CMK (cell line): ENCODE measurements around the gene SLC4A4.

Experiments used
- DNase-seq: peaks from one replicate; pipeline ENCODE4 v3.0.0-alpha.2; 2010; ENCODE audit warnings: low read depth

The SLC4A4 gene

DNA sequence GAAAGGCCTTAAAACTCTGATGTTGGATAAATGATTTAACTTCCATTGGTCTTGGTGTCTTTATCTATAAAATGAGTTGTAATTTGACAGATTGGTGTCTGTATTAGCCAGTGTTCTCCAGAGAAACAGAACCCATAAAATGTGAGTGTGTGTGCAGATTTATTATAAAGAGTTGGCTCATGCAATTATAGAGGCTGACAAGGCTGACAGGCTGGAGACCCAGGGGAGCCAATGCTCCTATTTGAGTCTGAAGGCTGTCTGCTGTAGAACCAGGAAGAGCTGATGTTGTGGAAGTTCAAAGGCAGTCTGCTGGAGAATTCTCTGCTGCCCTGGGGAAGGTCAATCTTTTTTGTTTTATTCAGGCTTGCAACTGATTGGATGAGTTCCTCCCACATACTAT lies 131.7 kb downstream of the SLC4A4 start:
- DNase-seq, result no peak

DNA sequence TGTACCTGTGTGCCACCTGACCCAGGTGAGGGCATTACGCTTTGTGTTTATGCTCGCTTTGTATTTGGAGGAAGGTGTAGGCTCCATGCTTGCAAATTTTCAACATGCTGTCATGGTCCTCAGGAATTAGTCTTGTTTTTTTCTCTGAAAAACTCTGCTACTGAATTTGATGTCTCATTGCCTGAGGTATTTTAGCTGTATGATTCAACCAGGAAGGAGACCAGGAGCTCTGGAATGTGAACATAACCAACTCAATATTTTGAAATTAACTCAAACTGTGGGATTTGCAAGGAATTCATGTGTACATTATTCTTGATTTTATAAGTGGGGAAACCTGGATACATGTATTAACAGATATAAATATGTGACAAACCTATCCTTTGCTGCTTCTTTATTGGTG lies 134.1 kb downstream of the SLC4A4 start:
- DNase-seq, result no peak

DNA sequence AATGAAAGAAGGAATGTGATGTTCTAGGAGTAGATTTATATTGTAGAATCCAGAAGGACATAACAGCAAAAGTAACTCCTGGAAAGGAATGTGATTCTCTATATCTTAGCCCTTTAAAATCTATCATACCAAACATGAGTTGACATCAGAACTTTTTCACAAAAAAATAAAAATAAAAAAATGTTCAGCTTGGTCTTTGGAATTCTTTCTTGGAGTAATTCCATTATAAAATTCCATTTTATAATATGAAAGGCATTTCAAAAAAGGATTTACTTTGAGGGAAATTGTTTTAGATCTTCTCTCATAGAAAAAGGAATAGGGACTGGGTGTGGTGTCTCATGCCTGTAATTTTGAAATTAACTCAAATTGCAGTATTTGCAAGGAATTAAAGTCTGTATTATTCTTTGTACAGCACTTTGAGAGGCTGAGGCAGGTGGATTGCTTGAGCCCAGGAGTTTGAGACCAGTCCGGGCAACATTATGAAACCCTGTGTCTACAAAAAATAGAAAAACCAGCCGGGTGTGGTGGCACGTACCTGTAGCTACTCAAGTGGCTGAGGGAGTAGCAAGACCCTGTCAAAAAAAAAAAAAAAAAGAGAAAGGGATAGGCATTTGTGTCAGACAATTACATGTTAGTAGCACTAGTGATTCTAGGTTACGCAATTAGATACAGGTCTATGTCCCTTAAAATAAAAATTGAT lies 134.9 kb downstream of the SLC4A4 start:
- DNase-seq, result no peak

DNA sequence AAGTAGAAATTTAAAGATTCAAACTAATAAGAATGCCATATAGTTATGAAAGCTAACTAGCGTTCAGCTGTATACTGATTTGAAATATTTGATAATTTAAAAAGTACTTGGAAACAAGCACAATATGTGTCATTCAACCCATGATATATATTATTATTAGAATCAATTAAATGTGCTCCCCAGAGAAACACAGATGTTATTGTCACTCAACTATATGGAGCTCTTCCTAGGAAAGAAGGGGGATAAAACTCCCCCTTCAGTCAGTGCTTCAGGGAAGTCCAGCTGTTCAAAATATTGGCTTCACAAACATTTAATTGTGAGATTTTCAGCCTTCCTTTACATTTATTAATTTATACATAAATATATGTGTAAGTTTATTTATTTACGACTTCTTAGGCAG lies 135.9 kb downstream of the SLC4A4 start:
- DNase-seq, result no peak

DNA sequence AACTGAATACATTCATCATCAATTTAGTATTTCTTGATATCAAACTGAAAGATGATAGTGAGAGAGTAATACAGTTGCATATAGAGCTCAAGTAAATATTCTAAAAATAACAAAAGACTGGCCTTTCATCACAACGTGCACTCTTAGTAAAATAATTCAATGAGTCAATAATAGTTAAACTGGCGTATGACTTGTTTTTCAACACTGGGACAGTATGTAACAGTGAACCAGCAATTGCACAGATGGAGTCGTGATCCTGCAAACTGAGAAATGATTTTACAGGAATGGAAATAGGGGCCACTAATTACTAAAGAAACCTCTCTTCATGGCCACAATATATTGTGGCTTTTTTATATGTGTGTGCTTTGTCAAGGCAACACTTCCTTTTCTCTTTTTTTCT lies 137.4 kb downstream of the SLC4A4 start:
- no peak for DNase-seq

DNA sequence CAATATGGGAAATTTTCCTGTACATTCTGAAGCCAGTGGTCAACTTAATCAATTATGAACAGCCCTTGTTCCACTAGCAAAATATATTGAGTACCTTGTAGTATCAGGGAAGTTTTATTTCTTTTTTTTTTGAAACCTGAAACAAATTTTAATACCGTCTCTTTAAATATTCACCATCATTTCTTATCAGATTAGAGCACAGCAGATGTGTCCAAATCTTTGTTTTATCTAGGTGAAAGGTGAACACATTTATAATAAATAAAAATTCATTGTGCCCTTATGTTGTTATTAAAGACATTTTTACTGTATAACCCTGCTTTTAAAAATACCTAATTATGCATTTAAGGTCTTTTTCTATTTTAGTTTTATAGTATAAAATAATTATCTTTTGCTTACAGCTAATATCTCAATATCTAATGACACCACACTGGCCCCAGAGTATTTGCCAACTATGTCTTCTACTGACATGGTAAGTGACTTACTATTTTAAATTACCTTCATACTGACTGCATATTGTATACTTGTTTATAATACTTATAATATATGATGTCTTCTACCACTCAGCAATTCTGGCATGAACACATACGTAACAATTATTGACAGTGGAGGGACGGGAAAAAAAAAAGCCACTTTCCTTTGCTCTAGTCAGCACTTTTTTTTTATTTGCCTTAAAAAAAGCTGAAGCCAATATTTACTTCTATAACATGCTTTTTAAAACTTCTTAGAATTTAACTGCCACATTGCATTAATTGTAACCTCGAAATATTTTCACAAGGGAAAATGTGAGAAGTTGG lies 147.9 kb downstream of the SLC4A4 start:
- no peak for DNase-seq

DNA sequence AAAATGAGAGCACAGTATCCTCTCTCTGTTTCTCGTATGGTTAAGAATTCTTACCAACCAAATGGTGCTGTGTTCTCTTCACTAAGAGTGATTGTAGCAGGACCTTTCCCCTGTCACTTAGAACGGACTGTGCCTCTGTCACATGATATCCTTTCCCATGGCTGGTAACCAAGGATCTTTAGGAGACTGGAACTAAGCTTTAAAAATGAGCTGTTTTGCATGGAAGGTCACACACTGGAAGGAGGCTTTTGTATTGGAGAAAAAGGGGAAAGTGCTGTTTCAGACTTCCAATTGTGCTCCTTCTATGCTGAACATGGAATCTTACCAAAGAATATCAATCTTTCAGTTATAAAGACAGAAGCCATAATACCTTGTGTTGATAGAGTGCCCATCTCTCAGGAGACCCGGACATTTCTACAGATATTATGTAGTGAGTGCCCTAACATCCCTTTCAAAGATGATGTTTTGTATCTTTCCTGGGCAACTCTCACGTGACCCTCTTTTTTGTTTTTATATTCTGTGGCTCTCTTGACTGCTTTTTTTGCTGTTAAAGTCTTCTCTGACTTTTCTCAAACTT lies 148.6 kb downstream of the SLC4A4 start:
- no peak for DNase-seq

DNA sequence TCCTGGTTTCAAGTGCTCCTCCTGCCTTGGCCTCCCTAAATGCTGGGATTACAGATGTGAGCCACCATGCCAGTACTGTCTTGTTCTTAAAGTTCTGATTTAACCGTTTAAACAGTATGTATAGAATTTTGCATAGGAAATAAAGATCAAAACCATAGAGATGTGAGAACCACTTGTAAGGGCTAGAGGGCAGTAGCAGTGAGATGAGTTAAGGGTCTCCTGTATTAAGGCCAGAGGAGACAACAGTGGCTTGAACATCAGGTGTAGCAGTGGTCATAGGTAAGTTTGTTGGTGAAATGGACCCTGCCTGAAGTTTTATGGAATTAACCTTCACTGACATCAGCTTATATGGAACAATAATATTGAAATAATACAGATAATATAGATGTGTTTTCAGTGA lies 155.7 kb downstream of the SLC4A4 start:
- no peak for DNase-seq

DNA sequence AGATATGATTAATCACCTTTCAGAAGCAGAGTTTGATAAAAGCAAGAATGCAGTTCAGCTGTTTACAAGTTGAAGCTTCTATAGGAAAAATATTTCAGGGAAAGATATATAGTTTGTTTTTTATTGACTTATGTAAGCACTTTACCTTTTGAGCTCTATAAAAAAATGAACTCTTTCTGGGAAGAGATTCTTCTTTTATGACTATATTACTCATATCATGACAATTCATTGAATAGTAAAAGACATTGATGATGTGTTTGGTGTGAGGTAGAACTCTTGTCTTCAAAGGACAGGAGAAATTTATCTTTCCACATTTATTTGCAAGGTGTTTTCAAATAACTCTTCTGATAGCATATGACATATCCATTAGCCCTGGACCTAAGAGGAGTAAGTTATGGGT lies 156.6 kb downstream of the SLC4A4 start:
- no peak for DNase-seq

DNA sequence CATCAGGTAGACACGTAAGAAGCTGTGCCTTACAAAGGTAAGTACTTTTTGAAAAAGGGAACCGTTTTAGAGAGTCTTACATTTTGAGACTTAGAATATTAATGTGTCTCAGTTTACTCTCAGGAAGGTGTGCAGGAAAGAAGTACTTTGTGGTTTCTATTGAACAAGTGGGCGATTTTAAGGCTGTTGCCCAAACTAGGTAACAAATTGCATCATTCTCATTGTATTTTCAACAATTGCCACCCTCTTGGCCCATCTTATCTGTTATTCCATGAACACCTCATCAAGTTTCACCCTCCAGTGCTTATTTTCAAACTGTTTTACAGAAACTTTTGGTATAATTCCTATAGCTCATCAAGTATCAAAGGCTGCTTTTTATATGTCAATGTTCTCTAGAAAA lies 158.3 kb downstream of the SLC4A4 start:
- no peak for DNase-seq

DNA sequence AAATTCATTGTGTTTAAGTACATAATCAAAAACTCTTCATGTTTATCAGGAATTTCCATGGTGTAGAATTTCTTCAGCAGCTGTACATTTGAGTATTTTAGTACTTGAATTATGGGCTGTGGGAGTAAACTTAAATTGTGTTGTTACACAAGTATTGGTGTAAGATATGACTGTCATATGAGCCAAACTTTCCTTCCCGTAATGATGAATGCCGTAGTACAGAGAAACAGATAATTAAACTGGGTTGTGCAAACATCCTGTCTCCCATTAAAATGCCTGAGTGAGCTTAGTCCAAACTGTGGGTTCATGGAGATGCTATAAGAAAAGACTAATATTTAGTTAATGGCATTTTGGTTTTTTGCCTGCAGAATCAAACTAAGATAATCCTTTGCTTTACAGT lies 159.2 kb downstream of the SLC4A4 start:
- DNase-seq, result no peak

DNA sequence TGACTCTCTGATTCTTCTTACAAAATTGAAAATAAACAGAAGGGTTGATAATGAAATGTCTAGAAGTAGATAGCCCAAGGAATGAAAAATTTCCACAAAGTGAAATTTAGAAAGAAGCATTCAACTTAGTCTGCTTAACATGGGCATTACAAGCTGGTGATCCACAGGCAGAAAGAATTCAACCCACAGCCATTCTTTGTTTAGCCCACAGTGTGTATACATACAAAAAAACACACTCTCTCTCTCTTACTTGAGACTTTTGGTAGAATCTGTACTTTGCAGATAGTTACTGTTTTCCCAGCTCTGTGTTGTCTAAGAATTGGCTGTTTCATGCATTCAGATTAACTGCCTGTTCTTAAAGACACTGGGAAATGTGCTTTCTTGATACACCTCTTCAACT lies 159.8 kb downstream of the SLC4A4 start:
- no peak for DNase-seq

DNA sequence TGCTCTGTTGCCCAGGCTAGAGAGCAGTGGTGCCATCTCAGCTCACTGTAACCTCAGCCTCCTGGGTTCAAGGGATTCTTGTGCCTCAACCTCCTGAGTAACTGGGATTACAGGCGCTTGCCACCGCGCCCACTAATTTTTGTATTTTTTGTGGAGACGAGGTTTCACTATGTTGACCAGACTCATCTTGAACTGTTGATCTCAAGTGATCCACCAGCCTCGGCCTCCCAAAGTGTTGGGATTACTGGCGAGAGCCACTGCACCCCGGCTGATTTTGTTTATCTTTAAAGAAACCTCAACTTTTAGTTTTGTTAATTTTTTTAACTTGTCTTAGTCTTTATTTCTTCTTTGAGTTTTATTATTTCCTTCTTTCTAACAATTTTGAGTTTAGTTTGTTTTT lies 163.2 kb downstream of the SLC4A4 start:
- DNase-seq, result no peak

DNA sequence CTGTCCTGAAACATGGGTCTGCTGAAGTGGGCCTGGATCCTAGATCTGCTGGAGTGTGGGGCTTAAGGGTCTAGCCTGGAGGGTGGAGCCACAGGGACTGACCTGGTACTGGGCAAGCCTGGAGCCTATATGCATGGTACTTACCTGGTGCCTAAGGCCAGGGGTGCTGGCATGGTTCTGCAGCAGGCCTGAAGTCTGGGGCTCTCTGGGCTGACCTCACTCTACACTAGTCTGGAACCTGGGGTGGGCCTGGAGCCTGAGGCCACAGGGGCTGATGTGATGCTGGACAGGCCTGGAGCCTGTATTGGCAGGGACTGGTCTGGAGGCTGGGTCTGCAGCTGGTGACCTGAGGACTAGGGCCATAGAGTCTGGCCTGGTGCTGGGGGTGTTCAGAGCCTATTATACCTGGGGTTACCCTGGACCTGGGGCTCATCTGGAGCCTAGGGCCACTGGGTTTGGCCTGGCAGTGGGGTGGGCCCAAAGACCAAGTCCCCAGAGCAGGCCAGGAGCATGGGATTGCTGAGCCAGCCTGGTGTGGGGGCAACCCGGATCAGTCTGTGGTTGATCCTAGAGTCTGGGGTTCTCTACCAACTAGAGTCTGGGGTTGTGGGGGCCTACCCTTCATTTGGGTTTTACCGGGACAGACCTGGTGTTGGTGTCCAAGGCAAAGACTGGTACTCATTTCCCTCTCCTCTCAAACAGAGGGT lies 179.6 kb downstream of the SLC4A4 start:
- no peak for DNase-seq

DNA sequence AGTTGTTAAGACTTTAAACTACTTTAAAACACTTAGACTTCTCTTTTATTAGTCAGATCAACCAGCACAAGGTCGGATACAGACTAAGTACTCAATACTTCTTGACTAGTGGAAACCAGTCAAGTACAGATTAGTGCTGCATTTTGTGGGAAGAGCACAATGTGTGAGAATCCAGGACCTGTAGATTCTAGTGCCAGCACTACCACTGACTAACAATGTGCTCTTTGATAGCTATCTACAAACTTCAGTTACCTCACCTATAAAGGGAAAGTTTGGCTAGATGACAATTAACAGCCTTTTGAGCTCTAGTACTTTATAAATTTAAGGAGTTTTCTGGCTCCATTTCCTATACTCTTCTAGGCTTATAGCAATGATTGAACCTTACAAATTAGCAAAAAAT lies 181.5 kb downstream of the SLC4A4 start:
- no peak for DNase-seq

DNA sequence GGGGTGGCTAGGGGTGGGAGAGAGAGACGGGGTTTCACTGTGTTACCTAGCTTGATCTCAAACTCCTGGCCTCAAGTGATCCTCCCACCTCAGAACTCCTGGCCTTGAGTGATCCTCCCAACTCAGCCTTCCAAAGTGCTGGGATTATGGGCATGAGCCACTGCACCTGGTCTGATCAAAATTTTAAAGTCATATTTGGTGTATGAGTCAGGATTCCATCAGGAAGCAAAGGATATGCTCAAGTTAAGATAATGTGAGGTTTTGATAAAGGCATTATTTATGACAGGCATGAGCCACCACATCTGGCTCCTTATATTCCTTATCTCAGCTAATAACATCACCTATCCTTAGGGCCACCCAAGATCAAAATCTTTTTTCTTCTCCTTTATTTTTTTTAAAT lies 182.0 kb downstream of the SLC4A4 start:
- DNase-seq, result no peak

DNA sequence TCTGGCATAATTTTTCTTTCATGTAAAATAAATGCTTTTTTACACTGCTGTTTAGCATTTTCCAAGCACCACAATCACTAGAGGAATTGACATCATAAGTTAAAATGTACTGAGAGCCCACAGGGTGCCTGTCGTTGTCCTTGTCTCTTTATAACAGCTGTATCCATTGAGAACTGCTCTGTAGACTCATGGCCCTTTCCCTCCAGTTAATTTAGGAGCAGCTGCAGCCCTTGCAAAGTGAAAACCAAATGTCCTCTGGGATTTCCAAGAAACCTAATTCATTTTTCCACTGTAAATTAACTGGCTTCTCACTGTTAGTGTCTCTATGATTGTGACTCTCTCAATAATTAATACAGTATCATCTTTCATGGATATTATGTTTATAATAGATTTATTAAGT lies 185.9 kb downstream of the SLC4A4 start:
- no peak for DNase-seq

DNA sequence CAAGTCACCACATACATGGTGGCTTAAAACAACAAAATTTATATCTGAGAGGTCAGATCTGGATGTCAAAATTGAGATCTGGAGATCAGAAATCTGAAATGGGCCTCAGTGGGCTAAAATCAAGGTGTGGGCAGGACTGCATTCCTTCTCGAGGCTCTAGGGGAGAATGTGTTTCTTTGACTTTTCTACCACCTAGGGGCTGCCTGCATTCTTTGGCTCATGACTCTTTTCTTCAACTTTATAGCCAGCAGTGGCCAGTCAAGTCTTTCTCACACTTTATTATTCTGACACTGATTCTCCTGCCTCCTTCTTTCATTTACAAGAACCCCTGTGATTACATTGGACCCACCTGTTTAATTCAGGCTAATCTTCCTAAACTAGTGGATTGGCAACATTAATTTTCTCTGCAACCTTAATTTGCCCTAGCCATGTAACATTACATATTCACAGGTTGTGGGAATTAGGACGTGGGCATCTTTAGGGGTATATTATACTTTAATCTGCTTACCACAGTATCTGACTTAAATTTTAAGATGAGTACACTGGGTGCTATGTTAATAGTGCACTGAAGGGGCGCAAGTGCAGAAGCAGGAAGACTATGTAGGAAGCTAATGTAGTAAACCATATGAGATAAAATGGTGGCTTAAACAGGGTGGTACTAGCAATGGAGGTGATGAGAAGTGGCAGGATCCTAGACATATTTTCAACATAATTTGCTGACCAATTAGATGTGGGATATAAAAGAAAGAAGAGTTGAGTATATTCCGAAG lies 188.0 kb downstream of the SLC4A4 start:
- DNase-seq, result no peak

DNA sequence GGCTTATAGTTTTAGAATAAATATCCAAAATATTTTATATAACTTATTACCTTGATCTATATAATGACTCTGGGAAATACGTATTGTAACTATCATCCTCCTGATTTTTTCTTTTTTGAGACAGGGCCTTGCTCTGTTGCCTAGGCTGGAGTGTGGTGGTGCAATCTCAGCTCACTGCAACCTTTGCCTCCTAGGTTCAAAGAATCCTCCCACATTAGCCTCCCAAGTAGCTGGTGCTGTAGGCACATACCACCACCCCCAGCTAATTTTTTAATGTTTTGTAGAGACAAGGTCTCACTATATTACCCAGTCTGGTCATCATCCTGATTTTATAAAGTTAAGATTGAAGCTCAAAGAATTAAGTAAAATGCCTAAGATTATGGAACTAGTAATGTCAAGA lies 193.6 kb downstream of the SLC4A4 start:
- no peak for DNase-seq

DNA sequence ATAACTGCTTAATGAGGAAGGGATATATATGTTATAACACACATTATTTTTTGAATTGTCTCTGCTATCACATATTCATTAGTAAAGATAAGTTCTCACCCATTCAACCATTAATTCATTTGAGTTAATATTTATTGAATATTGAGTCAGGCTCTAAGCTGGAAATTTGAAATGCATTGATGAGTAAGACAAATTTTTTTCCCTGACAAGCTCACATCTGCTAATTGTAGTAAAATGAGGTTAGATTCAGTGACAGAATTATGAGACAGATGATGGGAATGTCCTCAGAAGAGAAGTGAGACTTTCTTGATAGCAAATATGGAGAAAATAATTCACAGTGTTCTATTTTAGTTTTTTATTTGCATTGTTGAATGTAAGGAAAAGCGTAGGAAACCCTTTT lies 194.3 kb downstream of the SLC4A4 start:
- no peak for DNase-seq

DNA sequence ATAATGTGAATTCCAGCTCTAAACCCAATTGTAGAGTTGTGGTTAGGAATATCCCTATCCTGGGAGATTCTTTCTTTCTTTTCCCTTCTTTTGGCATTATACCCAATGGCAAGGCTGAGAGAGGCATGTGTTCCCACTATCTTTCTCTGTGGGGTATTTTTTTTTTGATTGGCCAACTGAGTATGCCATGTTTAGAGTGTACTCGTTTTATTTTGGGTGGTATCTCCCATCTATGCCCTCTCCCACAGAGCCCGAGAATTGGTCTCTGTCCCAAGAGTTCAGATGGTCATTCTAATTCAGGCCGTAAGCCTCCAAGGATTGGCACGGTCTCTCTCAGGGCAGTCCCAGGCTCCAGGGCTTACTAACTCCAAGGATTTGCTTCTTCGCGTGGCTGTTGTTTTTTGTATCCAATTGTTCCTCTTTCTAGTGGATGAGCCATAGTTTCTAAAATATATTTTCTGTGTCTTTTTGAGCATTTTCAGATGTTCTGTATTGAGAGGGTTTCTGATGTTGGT lies 198.8 kb downstream of the SLC4A4 start:
- DNase-seq, result no peak

DNA sequence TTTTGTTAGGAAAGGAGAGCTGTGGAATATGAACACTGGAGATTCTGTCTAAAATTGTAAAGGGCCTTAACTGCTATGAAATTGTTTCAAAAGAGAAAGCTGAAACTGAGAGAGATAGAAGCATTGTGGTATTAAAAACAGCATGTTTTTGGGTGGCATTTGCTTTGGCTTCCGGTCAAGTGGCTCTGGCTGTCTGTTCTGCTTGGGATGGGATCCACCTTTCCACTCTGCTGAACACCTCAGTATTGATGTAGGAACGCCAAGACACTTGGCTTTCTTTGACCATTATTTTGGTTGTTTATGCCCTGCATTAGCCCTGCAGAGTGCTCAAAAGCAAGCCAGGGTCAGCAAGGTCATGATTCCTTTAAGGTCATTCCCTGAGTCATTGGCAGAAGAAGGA lies 199.7 kb downstream of the SLC4A4 start:
- DNase-seq, result no peak
